HG03135 (cell line): ENCODE measurements around the gene GRM1.
"Not testable (repeated sequence)": the region's sequence is repeated elsewhere in the genome, so short reads cannot be mapped to it uniquely, and the experiment has no call there.

Experiments used
- ATAC-seq: cut with Tn5 transposase; IDR thresholded peaks from one replicate; pipeline ENCODE4 v1.9.1; 2021; ENCODE audit warnings: mild to moderate bottlenecking, moderate library complexity; ENCODE audit not compliant: unreplicated experiment

GRM1 gene

GRCh38 chr6:146267447-146267846 is 238.6 kb downstream of the GRM1 start:
- ATAC-seq = no peak

GRCh38 chr6:146267946-146268345 is 239.1 kb downstream of the GRM1 start:
- ATAC-seq = no peak

DNA sequence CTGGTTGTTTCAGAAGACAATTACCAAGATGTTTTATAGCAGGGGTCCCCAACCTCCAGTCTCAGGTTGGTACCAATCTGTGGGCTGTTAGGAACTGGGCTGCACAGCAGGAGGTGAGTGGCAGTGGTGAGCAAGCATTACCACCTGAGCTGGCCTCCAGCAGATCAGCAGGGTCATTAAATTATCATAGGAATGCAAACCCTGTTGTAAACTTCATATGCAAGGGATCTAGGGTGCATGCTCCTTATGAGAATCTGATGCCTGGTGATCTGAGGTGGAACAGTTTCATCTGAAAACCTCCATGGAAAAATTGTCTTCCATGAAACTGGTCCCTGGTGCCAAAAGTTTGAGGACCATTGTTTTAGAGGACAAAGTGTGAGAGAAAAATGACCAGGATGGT is 240.6 kb downstream of the GRM1 start:
- no peak for ATAC-seq

DNA sequence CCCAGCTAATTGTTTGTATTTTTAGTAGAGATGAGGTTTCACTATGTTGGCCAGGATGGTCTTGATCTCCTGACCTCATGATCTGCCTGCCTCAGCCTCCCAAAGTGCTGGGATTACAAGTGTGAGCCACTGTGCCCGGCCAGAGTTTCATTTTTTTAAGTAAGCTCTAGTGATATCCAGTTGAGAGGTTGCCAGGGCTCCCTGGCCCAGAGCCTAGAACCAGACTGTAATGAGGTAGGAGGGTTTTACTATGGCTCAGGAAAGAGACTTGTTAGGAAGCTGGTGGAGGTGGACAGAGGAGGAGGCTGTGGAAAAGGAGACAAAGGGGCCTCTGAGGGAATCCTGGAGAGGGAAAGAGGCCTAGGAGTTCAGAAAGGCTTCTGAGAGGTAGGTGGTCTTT is 242.3 kb downstream of the GRM1 start:
- ATAC-seq = not testable (repeated sequence)

GRCh38 chr6:146273490-146273889 is 244.6 kb downstream of the GRM1 start:
- no peak for ATAC-seq

- no peak for ATAC-seq
These were observed 248.3 kb downstream of the GRM1 start for GRCh38 chr6:146277142-146277541.

DNA sequence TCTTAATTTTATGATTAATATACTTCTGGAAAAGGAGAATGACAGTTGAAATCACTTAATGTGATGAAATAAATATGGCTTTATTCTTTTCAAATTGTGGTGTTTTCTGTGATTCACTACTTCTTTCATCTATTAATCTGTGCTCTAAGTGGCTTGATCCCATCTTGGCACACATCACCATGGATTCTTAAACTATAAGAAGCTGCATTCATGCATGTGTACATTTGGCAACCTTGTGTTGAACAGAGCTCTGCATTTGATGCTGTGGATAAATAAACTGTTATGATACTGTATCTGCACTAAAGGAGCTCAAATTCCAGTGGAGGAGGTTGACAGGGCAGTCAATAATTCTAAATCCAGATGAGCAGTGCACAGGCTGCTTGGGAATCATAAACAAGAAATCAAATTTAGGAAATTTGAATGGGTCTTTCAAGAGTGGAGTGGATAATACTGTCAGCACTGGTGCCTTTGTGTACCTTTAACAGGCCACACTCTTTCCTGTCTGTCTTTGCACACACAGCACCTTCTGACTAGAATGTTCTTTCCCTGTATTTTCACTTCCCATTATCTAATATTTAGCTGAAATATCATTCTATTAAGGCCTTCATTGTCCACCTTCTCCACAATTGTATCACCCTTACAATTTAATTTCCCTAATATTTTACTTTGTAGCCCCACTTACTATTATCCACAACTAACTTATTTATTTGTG is 252.9 kb downstream of the GRM1 start:
- ATAC-seq = no peak

DNA sequence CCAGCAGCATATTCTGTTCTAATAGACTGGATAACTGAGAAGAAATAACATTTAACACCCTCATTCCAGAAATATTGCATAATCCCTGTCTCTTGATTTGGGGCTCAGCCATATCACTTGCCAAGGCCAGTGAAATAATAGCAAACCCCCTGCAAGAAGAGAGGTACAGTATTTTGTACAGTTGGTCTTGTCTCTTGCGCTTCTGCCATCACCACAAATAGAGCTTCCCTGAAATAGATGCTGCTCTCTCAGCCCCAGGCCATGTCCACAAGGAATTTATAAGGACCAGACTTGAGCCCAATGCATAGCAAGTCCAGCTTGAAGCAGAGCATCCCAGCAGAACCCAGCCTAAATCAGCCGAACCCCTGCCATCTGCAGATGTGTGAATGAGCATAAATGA is 254.0 kb downstream of the GRM1 start:
- no peak for ATAC-seq

DNA sequence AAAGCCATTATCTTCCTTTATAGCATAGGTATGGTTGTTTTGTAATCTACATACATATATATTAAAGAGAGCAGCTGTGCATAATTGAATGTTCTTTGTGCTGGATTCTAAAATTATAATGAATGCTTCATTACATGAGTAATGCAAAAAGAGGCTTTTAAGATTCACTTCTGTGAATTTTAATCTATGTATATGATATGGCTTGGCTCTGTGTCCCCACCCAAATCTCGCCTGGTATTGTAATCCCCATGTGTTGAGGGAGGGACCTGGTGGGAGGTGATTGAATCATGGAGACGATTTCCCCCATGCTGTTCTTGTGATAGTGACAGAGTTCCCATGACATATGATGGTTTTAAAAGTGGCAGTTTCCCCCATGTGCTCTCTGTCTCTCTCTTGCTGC is 255.4 kb downstream of the GRM1 start:
- no peak for ATAC-seq

DNA sequence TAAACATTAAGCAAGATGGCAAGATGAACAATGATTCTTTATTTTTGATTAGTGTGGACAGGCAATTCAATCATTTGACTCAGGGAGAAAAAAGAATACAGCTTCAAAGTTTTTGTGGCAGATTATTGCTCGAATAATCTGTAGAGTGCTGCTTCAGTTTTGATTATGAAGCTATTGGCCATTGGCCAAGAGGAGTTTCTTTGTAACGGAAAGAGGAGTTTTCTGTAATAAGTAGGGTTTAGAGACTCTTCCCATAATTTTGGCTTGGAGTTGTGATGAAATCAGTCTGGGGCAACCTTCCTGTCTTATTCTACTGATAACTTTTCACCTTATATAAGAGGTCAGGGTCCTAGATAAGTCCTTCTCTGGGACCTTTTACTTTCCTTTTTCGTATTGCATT is 258.1 kb downstream of the GRM1 start:
- no peak for ATAC-seq

DNA sequence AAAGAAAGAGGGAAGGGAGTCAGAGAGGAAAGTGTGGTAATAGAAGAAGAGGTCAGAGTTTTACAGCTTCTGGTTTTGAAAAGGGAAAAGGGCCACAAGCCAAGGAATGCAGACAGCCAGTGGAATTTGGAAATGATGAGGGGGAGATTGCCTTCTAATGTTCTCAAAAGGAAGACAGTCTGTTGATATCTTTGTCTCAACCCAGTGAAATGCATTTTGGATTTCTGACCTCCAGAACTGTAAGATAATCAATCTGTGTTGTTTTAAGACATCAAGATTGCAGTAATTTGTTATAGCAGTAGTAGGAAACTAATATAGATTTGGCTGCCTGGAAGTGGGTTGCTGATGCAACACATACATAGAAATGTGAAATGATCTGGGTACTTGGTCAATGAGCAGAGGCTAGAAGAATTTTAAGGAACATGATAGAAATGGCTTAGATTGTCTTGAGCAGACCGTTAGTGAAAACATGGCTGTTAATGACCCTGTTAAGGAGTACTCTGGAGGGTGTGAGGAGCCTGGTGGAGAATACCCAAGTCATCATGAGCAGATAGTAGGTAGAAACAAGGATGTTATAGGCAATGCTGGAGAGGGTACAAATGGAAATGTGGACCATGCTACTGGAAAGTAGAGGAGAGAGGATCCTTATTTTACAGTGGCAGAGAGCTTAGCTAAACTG is 259.0 kb downstream of the GRM1 start:
- no peak for ATAC-seq

DNA sequence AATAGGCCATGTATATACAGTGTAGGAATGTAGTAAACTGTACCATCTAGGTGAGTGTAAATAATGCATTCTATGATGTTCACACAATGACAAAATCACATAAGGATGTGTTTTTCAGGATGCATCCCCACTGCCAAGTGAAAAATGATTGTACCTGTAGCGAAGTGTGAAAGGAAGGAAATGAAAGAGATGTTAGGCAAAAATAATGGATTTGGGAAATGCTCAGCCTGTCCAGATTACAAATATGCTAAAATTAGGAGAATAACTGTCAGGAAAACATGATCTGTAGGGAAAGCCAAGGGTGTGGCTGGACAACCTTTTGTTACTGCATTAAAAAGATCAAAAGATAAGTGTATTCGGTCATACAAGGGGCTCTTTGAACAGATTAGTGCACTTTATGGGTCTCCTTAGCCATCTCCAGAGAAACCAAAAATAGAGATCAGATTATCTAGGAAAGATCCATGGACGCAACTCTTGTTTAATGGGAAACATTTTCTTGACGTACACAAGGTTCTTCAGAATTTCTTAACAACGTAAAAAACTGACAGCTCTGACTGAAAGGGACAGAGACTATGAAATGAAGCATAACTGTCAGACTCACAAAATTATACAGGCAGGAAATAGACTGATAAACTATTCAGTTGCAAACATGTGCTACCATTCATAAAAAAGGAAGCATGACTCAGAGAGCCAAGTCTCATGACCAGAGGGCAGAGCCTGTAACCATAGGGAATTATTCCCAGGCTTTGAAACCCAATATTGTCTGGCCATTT is 261.1 kb downstream of the GRM1 start:
- no peak for ATAC-seq

- ATAC-seq = no peak
These were observed 261.7 kb downstream of the GRM1 start for GRCh38 chr6:146290589-146290901.

- ATAC-seq = no peak
These were observed 263.6 kb downstream of the GRM1 start for GRCh38 chr6:146292506-146292905.

DNA sequence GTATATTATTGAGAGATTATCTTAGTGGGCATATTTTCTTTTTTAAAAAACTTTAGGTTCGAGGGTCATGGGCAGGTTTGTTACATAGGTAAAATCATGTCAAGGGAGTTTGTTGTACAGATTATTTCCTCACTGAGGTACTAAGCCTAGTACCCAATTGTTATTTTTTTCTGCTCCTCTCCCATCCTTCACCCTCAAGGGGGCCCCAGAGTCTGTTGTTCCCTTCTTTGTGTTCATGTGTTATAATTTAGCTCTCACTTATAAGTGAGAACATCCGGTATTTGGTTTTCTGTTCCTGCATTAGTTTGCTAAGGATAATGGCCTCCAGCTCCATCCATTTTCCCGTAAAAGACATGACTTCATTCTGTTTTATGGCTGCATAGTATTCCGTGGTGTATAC is 266.8 kb downstream of the GRM1 start:
- ATAC-seq = no peak

DNA sequence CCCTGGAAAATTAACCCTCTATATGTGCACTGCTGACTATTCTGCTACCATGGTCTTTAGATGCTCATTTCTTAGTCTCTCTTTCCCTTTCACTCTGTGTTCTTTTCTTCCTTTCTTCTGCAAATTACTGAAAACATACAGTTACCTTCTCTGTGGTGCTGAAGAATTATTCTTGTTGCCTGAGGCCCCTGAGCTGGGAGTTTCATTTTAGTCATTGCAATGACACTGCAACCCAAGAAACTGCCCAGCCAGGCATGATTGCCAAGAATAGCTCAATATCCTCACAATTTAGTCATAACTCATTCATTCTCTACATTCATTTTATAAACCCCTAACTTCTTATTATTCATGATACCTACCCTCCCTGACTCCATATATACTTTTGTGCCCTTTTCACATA is 269.0 kb downstream of the GRM1 start:
- no peak for ATAC-seq

DNA sequence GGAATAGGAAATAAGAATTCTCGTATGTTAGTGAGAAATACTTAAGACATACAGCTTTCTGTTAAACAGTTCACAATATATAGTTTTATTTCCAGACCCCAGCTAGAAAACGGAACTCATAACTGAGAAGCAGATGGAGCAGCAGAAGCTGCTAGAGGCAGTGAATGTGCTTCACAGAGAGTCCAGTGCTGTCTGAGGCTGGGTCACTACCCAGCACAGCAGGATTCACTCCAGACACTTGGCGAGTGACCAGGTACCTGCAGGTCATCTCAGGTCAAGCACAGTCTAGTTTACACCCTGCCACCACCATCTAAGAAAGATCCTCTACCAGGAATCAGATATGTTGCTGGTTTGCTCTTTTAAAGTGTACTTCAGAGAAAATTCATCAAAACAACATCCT is 271.7 kb downstream of the GRM1 start:
- ATAC-seq = no peak

DNA sequence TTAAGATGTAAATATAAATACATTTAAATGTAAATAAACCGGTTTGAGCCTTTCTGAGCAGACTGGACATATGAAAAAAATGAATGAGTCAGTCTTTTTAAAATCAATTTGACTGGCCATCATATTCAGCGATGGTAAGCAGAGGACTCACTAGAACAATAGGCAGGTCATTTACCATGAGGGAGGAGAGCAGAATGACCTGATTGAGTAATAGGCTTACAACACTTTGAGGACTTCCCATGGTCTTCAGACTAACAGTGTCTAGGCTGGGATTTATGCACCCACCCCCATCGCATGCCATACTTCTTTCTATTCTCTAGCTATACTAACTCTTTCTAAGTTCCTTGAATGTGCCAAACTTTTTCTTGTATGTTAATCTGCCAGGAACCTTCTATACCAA is 272.9 kb downstream of the GRM1 start:
- no peak for ATAC-seq

DNA sequence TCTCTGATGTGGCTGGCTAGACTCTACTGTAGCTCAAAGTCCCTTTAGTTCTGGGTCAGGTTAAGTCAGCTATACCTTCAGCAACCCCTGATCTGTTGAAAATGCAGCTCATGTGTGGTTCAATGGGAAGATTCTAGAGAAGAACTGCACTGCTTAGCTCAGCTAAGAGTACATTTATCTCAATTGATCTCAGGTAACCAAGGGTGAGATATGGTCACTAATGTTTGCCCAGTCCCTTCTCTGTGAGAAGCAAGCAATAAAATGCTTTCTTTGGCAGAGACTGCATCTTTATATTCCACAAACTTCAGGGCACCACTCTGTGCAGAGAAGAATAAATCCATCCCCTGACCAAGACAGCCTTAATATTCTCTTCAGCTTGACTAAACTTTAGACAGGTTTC is 274.1 kb downstream of the GRM1 start:
- no peak for ATAC-seq

GRCh38 chr6:146304181-146304580 is 275.3 kb downstream of the GRM1 start:
- ATAC-seq = no peak

- no peak for ATAC-seq
These were observed 276.2 kb downstream of the GRM1 start for GRCh38 chr6:146305092-146305491.

DNA sequence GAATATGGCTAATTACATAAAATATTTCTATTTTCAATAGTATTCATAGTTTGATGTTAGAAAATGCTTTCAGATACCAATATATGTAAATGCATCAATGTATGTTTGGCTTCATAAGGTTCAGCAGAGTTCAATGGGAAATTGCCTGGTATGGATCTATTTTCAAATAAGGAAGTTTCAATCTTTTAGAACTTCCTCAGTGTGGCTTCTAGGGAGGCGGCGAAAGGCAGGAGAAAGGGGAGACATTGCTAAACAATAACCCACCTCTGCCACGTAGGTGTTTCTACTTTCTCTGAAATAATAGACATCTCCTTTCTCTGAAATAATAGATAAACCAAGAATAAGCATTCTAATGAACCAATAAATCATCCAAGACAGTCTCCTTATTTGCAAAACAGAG is 277.1 kb downstream of the GRM1 start:
- ATAC-seq = no peak
